ENCODE results near the gene EXOC6. TPM values are rescaled to one million over a fixed set of nuclear protein-coding genes. Genes with fewer than 3 reads are reported as not detected.

The EXOC6 gene
- total RNA-seq, 1 experiment from 2014 or later, result 9.3 TPM

GRCh38 chr10:93103953-93104352, 255.6 kb downstream of the EXOC6 start:
- ChIA-PET POLR2A (ENCODE audit: unreplicated experiment) (interaction anchor here (0.7 kb wide), 1 partner anchor 78 kb away, joined by 6 read pairs; no protein-coding TSS in a partner anchor), CTCF (no interaction called here)
- TF ChIP-seq CTCF (conservative IDR thresholded peaks at IDR 0.05), result no peak
- no peak for TF ChIP-seq EZH2 (IDR thresholded peaks at IDR 0.05; ENCODE audit: low read depth)

GRCh38 chr10:93106631-93107072, 258.3 kb downstream of the EXOC6 start:
- BruUV-seq (replicated peaks), result no TSS peak

More at GRCh38 chr10:93103953-93104352, 255.6 kb downstream of the EXOC6 start:
- intact Hi-C loops (cut with micrococcal nuclease; ENCODE audit: unreplicated experiment), result no loop called here
- H3K4me3 ChIP-seq, result no peak overlapping the region
- H4K20me1 ChIP-seq (ENCODE audit: insufficient read depth), result no peaks in the 10 kb centered on the region
- H3K4me2 ChIP-seq, result no peak overlapping the region
- no TSS peak for BruUV-seq (replicated peaks)
- H2AFZ ChIP-seq, result no peak overlapping the region
- H3K4me1 ChIP-seq (replicated peaks; ENCODE audit: insufficient read depth), result no peaks in the 10 kb centered on the region
- H3K27me3 ChIP-seq (ENCODE audit: insufficient read depth, low read depth), result no peaks in the 10 kb centered on the region
- H3K9me2 ChIP-seq (ENCODE audit: insufficient read depth), result no peaks in the 10 kb centered on the region; the same call in 1 of the 2 replicates
- no peaks in the 10 kb centered on the region; the same call in none of the 2 replicates for H3K9me3 ChIP-seq (ENCODE audit: insufficient read depth, low read depth)
- no peaks in the 10 kb centered on the region for H3K36me3 ChIP-seq (ENCODE audit: low read depth)
- H3K27ac ChIP-seq, result no peak overlapping the region
- no peaks in the 10 kb centered on the region for H3K79me2 ChIP-seq (ENCODE audit: low read depth)
- no peak for DNase-seq
- no peaks in the 10 kb centered on the region for H3F3A ChIP-seq (ENCODE audit: insufficient read depth, low read depth)

More at GRCh38 chr10:93106631-93107072, 258.3 kb downstream of the EXOC6 start:
- Histone ChIP-seq H3K27me3 (ENCODE audit: insufficient read depth, low read depth) (no peaks in the 10 kb centered on the region), H2AFZ (no peak overlapping the region), H3K36me3 (ENCODE audit: low read depth) (no peaks in the 10 kb centered on the region), H3F3A (ENCODE audit: insufficient read depth, low read depth) (no peaks in the 10 kb centered on the region), H4K20me1 (ENCODE audit: insufficient read depth) (no peaks in the 10 kb centered on the region), H3K4me3 (no peak overlapping the region), H3K9me3 (ENCODE audit: insufficient read depth, low read depth) (no peaks in the 10 kb centered on the region; the same call in none of the 2 replicates), H3K9me2 (ENCODE audit: insufficient read depth) (no peaks in the 10 kb centered on the region), H3K79me2 (ENCODE audit: low read depth) (no peaks in the 10 kb centered on the region), H3K27ac (no peak overlapping the region), H3K4me1 (replicated peaks; ENCODE audit: insufficient read depth) (no peaks in the 10 kb centered on the region), H3K4me2 (no peak overlapping the region)
- TF ChIP-seq EZH2 (IDR thresholded peaks at IDR 0.05; ENCODE audit: low read depth), result no peak
- no peak for TF ChIP-seq CTCF (conservative IDR thresholded peaks at IDR 0.05)
- CTCF ChIA-PET, result no interaction called here
- DNase-seq, result no peak
- POLR2A ChIA-PET (ENCODE audit: unreplicated experiment), result no interaction called here
- intact Hi-C loops (cut with micrococcal nuclease; ENCODE audit: unreplicated experiment), result no loop called here

Other genes with a start within 250 kb of the EXOC6 start
- 5.8 and 7.8 TPM in 2 replicates for gene HHEX, start 158.6 kb upstream of the EXOC6 start, total RNA-seq (2021)
- gene CYP26C1, start 212.3 kb downstream of the EXOC6 start, total RNA-seq (2021), result 0.46 and 0.60 TPM in 2 replicates
- 2.2 TPM in 2 replicates for gene CYP26A1, start 225.4 kb downstream of the EXOC6 start, total RNA-seq (2021)

Data from PC-9 (cell line).